OCI-LY7 (cell line): ENCODE measurements around the gene EBF3. TPM values are rescaled to one million over a fixed set of nuclear protein-coding genes. Genes with fewer than 3 reads are reported as not detected.

Experiments
- BruUV-seq: library from RNA; stranded (reverse); fragments of 400-500 nt; replicated peaks from 2 replicates; lab custom pipeline; 2021; lab: Mats Ljungman, UMichigan
- CTCF ChIA-PET: fragments of 300-600 bp; sonication (Branson Sonifier 250); formaldehyde crosslinking; loops from one replicate; lab custom pipeline; 2022; ENCODE audit warnings: antibody characterized with exemption; ENCODE audit not compliant: unreplicated experiment; lab: Charles Lee
- POLR2A ChIA-PET: fragments of 300-600 bp; sonication (Branson Sonifier 250); formaldehyde crosslinking; loops from one replicate; lab custom pipeline; 2022; ENCODE audit warnings: antibody characterized with exemption; lab: Charles Lee
- DNase-seq: peaks from one replicate; pipeline ENCODE4 v3.0.0-alpha.2; 2015; ENCODE audit warnings: low spot score
- H2AFZ ChIP-seq: fragments of 200-600 bp; sonication (generic), shearing (Covaris generic); 2 replicates; pipeline ENCODE4 v1.6.1; 2014; ENCODE audit warnings: mild to moderate bottlenecking, antibody characterized with exemption, low read length, moderate library complexity
- H3K27ac ChIP-seq: fragments of 200-600 bp; sonication (generic); 2 replicates; pipeline ENCODE4 v1.5.1; 2014; ENCODE audit warnings: mixed run types, low read depth, mild to moderate bottlenecking, moderate library complexity, low read length, inconsistent platforms; ENCODE audit not compliant: poor library complexity, severe bottlenecking
- H3K36me3 ChIP-seq: fragments of 200-600 bp; sonication (generic); 2 replicates; pipeline ENCODE4 v1.6.1; 2014; ENCODE audit warnings: mild to moderate bottlenecking, antibody characterized with exemption, low read length, moderate library complexity, mixed read lengths; ENCODE audit not compliant: insufficient read depth
- H3K4me1 ChIP-seq: fragments of 200-600 bp; sonication (generic); 2 replicates; pipeline ENCODE4 v1.5.1; 2014; ENCODE audit warnings: mild to moderate bottlenecking, low read length; ENCODE audit not compliant: insufficient read depth, poor library complexity, severe bottlenecking
- H3K4me2 ChIP-seq: fragments of 200-600 bp; sonication (generic); 2 replicates; pipeline ENCODE4 v1.6.1; 2014; ENCODE audit warnings: mild to moderate bottlenecking, low read length
- H3K4me3 ChIP-seq: fragments of 200-600 bp; sonication (generic); 2 replicates; pipeline ENCODE4 v1.5.1; 2014; ENCODE audit warnings: mild to moderate bottlenecking, low read depth, low read length; ENCODE audit not compliant: poor library complexity, severe bottlenecking
- H3K79me2 ChIP-seq: fragments of 200-600 bp; sonication (generic); 2 replicates; pipeline ENCODE4 v1.6.1; 2016; ENCODE audit warnings: low read depth, mild to moderate bottlenecking, low read length, moderate library complexity, mixed read lengths; ENCODE audit not compliant: insufficient read depth
- H3K9me2 ChIP-seq: fragments of 200-600 bp; sonication (generic); 2 replicates; pipeline ENCODE4 v1.6.1; 2016; ENCODE audit warnings: mild to moderate bottlenecking, low read length, mixed read lengths; ENCODE audit not compliant: insufficient read depth
- H3K9me3 ChIP-seq: fragments of 200-600 bp; sonication (generic); 2 replicates; pipeline ENCODE4 v1.6.1; 2014; ENCODE audit warnings: mild to moderate bottlenecking, mixed run types, low read length, mixed read lengths
- H4K20me1 ChIP-seq: fragments of 200-600 bp; sonication (generic); 2 replicates; pipeline ENCODE4 v1.6.1; 2014; ENCODE audit warnings: mild to moderate bottlenecking, antibody characterized with exemption, low read length, moderate library complexity, mixed read lengths; ENCODE audit not compliant: insufficient read depth
- CTCF ChIP-seq: fragments of 200-600 bp; sonication (generic); conservative IDR thresholded peaks from 2 replicates; pipeline ENCODE4 v1.5.1; 2014; ENCODE audit warnings: mild to moderate bottlenecking, antibody characterized with exemption, low read length, moderate library complexity, mixed read lengths
- EZH2phosphoT487 ChIP-seq: fragments of 200-600 bp; sonication (generic); IDR thresholded peaks from 2 replicates; pipeline ENCODE4 v1.6.1; 2018; ENCODE audit warnings: low read depth, borderline replicate concordance, mild to moderate bottlenecking, mixed run types, antibody characterized with exemption, low read length, moderate library complexity, mixed read lengths
- intact Hi-C: fragments of 100-400 bp; cut with micrococcal nuclease; formaldehyde crosslinking; loops from one replicate; pipeline ENCODE4 v1.10.0; 2022; ENCODE audit not compliant: unreplicated experiment
- total RNA-seq, 2 experiments: library from RNA; depleted of rRNA in 1 of 2; stranded (reverse); fragments of >200 nt in 1 of 2; shearing (Covaris generic) in 1 of 2; gene quantifications; 2 replicates each; pipeline ENCODE4 v1.2.3, GENCODE V29; 2014 to 2022

Gene EBF3
- total RNA-seq, 2 experiments from 2014 or later = not detected

DNA sequence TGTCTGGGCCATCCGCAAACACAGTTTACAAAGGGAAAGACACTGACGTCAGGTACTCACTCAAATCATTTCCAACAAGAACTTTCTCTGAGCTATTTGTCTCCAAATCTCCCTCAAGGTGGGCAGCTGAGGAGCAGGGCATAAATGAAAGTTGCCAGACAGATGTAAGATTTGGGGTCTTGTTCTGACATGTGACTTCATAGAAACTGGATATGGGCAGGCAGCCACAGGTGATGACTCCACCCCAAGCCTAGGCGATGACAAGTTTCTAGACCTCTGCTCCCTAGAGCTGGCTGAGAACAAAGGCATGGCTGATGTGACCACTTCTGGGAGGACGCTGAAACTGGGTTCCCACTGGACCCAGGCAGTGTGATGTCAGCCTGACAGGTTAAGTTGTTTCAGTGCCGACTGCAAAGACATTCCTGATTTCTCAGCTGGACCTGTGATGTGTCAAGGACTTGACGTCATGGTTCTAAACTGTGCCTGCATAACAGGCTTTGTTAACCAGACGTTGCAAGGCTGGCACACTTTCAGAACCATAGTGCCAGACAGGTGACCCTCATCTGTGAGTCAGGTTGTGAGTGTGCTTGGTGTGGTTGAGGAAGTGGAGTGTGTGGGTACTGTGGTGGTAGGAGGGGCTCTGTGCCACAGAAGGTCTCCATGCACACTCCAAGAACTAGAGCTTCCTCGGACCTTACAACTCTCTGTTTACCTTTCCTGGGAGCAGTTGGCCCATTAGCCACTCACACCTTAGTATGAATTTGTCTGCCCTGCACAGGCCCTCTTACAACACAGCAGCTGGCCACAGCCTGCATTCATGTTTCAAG is 39.9 kb upstream of the EBF3 start:
- no peaks in the 10 kb centered on the region for H3K36me3 ChIP-seq
- H3K4me1 ChIP-seq = no peaks in the 10 kb centered on the region
- no peak overlapping the region for H3K4me3 ChIP-seq
- BruUV-seq = no TSS peak
- no peak overlapping the region for H3K4me2 ChIP-seq
- H3K27ac ChIP-seq = no peak overlapping the region
- H4K20me1 ChIP-seq = no peaks in the 10 kb centered on the region
- CTCF ChIA-PET = no interaction called here
- H3K9me2 ChIP-seq = no peaks in the 10 kb centered on the region
- POLR2A ChIA-PET = no interaction called here
- DNase-seq = no peak
- no peak for TF ChIP-seq CTCF
- no peak for TF ChIP-seq EZH2phosphoT487
- no peaks in the 10 kb centered on the region for H3K79me2 ChIP-seq
- intact Hi-C loops = no loop called here
- no peak overlapping the region for H2AFZ ChIP-seq
- H3K9me3 ChIP-seq = no peaks in the 10 kb centered on the region

DNA sequence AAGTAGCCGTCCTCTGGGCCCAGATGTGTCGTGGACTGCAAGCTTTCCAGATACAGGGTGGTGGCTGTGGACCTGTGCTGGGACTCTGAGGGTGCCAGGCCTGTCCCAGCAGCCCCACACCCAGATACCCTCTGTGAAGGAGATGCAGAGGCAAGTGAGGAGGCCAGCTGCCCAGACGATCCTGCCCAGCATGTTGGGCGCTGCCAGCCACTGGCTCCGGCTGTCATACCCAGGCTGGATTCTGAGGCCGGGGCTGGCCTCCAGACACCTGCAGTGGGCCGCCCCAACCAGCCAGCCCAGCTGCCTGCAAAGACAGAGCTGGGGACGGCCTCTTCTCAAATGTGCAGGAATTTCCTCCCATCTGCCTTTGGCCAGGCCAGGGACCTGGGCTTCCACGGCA is 39.1 kb upstream of the EBF3 start:
- Histone ChIP-seq H3K9me3 (no peaks in the 10 kb centered on the region), H3K9me2 (no peaks in the 10 kb centered on the region), H3K4me3 (no peak overlapping the region), H3K27ac (no peak overlapping the region), H3K4me2 (no peak overlapping the region), H3K4me1 (no peaks in the 10 kb centered on the region), H2AFZ (no peak overlapping the region), H3K79me2 (no peaks in the 10 kb centered on the region), H4K20me1 (no peaks in the 10 kb centered on the region), H3K36me3 (no peaks in the 10 kb centered on the region)
- intact Hi-C loops = no loop called here
- no peak for DNase-seq
- ChIA-PET CTCF (no interaction called here), POLR2A (no interaction called here)
- BruUV-seq = no TSS peak
- TF ChIP-seq CTCF (no peak), EZH2phosphoT487 (no peak)

DNA sequence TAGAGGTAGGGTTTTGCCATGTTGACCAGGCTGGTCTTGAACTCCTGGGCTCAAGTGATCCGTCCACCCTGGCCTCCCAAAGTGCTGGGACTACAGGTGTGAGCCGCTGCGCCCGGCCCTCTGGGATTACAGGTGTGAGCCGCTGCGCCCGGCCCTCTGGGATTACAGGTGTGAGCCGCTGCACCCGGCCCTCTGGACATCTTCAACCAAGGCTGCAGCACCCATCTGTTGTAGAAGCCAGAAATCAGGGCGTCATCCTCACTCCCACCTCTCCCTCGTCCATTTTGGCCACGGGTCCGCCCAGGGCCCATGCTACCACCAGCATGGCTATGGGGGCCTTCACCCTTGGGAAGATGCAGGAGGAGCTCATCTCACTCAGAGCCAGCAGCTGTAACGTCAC is 38.5 kb upstream of the EBF3 start:
- no TSS peak for BruUV-seq
- intact Hi-C loops = no loop called here
- H3K27ac ChIP-seq = no peak overlapping the region
- no peaks in the 10 kb centered on the region for H3K9me3 ChIP-seq
- POLR2A ChIA-PET = no interaction called here
- H3K9me2 ChIP-seq = no peaks in the 10 kb centered on the region
- no peak overlapping the region for H2AFZ ChIP-seq
- H3K4me2 ChIP-seq = no peak overlapping the region
- no peak for DNase-seq
- H3K36me3 ChIP-seq = no peaks in the 10 kb centered on the region
- H4K20me1 ChIP-seq = no peaks in the 10 kb centered on the region
- no peak for TF ChIP-seq CTCF
- no peak for TF ChIP-seq EZH2phosphoT487
- CTCF ChIA-PET = no interaction called here
- no peaks in the 10 kb centered on the region for H3K79me2 ChIP-seq
- no peaks in the 10 kb centered on the region for H3K4me1 ChIP-seq
- no peak overlapping the region for H3K4me3 ChIP-seq
